GM21526 (cell line): Measurements from ENCODE around the gene DUSP22.

Experiments used
- ATAC-seq: cut with Tn5 transposase; IDR thresholded peaks from one replicate; pipeline ENCODE4 v1.9.1; 2021; ENCODE audit warnings: moderate library complexity; ENCODE audit not compliant: unreplicated experiment, low FRiP score

The DUSP22 gene

GRCh38 chr6:348860-349396 is 56.6 kb downstream of the DUSP22 start:
- no peak for ATAC-seq

GRCh38 chr6:349491-349921 is 57.2 kb downstream of the DUSP22 start:
- ATAC-seq: no peak

- ATAC-seq: no peak
These were observed 58.1 kb downstream of the DUSP22 start for GRCh38 chr6:350371-350770.

GRCh38 chr6:351011-351866 is 59.0 kb downstream of the DUSP22 start:
- ATAC-seq: no peak

- ATAC-seq: no peak
These were observed 59.6 kb downstream of the DUSP22 start for GRCh38 chr6:351867-352289.

GRCh38 chr6:352474-352873 is 60.2 kb downstream of the DUSP22 start:
- ATAC-seq: no peak

- ATAC-seq: no peak
These were observed 60.7 kb downstream of the DUSP22 start for GRCh38 chr6:352896-353470.

GRCh38 chr6:353642-354614 is 61.6 kb downstream of the DUSP22 start:
- ATAC-seq: no peak

GRCh38 chr6:354631-355280 is 62.5 kb downstream of the DUSP22 start:
- no peak for ATAC-seq

GRCh38 chr6:355373-356208 is 63.3 kb downstream of the DUSP22 start:
- ATAC-seq: no peak

GRCh38 chr6:356828-357251 is 64.6 kb downstream of the DUSP22 start:
- peak; percentile 36 for ATAC-seq

GRCh38 chr6:357261-357790 is 65.0 kb downstream of the DUSP22 start:
- no peak for ATAC-seq

- no peak for ATAC-seq
These were observed 65.6 kb downstream of the DUSP22 start for GRCh38 chr6:357791-358341.

GRCh38 chr6:358432-358831 is 66.1 kb downstream of the DUSP22 start:
- ATAC-seq: no peak

- ATAC-seq: no peak
These were observed 66.6 kb downstream of the DUSP22 start for GRCh38 chr6:358847-359246.

- no peak for ATAC-seq
These were observed 67.2 kb downstream of the DUSP22 start for GRCh38 chr6:359261-360035.

- ATAC-seq: no peak
These were observed 68.1 kb downstream of the DUSP22 start for GRCh38 chr6:360349-360748.
